Duodenal mucosa (tissue), 2 donors: ENCODE data around the gene DMKN.

ENCODE experiments used
- H3K27ac ChIP-seq: one replicate; pipeline ENCODE4 v1.7.0; 2013; ENCODE audit warnings: low read depth, low read length
- H3K27me3 ChIP-seq, 2 donors: one replicate each; pipeline ENCODE4 v1.7.0; 2013; ENCODE audit warnings: low read length in 2 of 2, control low read depth in 1 of 2; ENCODE audit not compliant: insufficient read depth in 2 of 2, control insufficient read depth in 1 of 2
- H3K36me3 ChIP-seq, 2 donors: one replicate each; pipeline ENCODE4 v1.7.0; 2013; ENCODE audit warnings: low read length in 2 of 2, control low read depth in 1 of 2; ENCODE audit not compliant: insufficient read depth in 2 of 2, control insufficient read depth in 1 of 2
- H3K4me1 ChIP-seq, 2 donors: one replicate each; pipeline ENCODE4 v1.7.0; 2013; ENCODE audit warnings: low read length in 2 of 2, control low read depth in 1 of 2; ENCODE audit not compliant: insufficient read depth in 2 of 2, control insufficient read depth in 1 of 2
- H3K4me3 ChIP-seq, 2 donors: one replicate each; pipeline ENCODE4 v1.7.0; 2013; ENCODE audit warnings: low read length in 2 of 2, low read depth in 1 of 2
- H3K9ac ChIP-seq, 2 donors: one replicate each; pipeline ENCODE4 v1.7.0; 2013; ENCODE audit warnings: low read length in 2 of 2, low read depth in 1 of 2
- H3K9me3 ChIP-seq, 2 donors: one replicate each; pipeline ENCODE4 v1.7.0; 2013; ENCODE audit warnings: low read length in 2 of 2, control low read depth in 1 of 2; ENCODE audit not compliant: control insufficient read depth in 1 of 2

DMKN gene

GRCh38 chr19:35549879-35550523 is 36.6 kb upstream of the DMKN start:
- Histone ChIP-seq H3K27ac (no peak overlapping the region), H3K9me3 (no peaks in the 10 kb centered on the region), H3K36me3 (peaks cover 0 to 5% of the 10 kb centered on the region in 2 donors), H3K9ac (no peak overlapping the region), H3K4me1 (peaks cover 9 to 11% of the 10 kb centered on the region in 2 donors), H3K27me3 (no peaks in the 10 kb centered on the region), H3K4me3 (no peak overlapping the region)

DNA sequence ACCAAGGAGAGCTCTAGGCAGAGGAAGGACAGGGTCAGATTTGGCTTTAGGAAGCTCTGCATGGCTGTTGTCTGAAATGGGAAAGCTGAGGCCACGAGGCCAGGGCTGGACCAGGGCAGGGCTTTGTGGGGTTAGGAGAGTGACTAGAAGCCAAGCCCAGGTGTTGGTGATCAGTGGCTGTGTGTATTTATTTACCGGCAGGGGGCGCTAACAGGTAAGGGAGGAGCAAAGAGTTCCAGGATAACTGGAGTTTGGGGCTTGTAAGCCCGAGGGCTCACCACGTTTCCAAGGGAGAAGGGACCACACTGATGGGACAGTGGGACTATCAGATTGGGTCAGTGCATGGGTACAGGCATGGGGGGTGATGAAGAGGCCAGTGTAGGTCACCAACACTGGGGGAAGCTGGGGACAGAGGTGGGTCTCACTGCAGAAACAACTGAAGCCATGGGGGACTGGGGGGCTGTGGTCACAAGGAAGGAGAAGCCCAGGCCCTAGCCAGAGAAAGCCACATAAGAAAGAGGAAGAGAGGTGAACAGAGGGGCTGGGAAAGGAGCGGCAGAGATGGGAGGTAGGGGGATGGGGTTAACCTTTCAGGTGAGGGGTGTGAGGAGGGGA is 35.8 kb upstream of the DMKN start:
- no peak overlapping the region for H3K4me3 ChIP-seq
- H3K36me3 ChIP-seq: peaks cover 0 to 5% of the 10 kb centered on the region in 2 donors
- H3K9ac ChIP-seq: no peak overlapping the region
- no peak overlapping the region for H3K27ac ChIP-seq
- no peaks in the 10 kb centered on the region for H3K27me3 ChIP-seq
- no peaks in the 10 kb centered on the region for H3K9me3 ChIP-seq
- peaks cover 16% of the 10 kb centered on the region in 2 donors for H3K4me1 ChIP-seq

DNA sequence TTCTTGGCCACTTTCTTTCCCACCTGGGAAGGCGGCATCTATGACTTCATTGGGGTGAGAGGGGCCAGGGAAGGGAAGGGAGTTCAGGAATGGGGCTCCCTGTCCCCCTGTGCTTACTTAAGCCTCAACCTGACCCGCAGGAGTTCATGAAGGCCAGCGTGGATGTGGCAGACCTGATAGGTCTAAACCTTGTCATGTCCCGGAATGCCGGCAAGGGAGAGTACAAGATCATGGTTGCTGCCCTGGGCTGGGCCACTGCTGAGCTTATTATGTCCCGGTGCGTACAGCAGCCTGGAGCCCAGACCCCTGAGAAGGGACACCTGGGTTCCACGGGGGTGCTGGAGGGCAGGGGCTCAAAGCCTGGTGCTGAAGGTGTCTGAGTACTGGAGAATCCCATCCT is 33.1 kb upstream of the DMKN start:
- peak overlapping the region; percentile 85 to 92 for H3K4me3 ChIP-seq
- peak overlapping the region; percentile 70 to 83 for H3K9ac ChIP-seq
- H3K4me1 ChIP-seq: peaks cover 16% of the 10 kb centered on the region in 2 donors
- H3K36me3 ChIP-seq: peaks cover 0 to 5% of the 10 kb centered on the region in 2 donors
- no peaks in the 10 kb centered on the region for H3K27me3 ChIP-seq
- H3K27ac ChIP-seq: no peak overlapping the region
- no peaks in the 10 kb centered on the region for H3K9me3 ChIP-seq

- Histone ChIP-seq H3K36me3 (peaks cover 0 to 5% of the 10 kb centered on the region in 2 donors), H3K9me3 (no peaks in the 10 kb centered on the region), H3K27me3 (no peaks in the 10 kb centered on the region), H3K27ac (no peak overlapping the region), H3K9ac (peak overlapping the region; percentile 70 to 83), H3K4me3 (peak overlapping the region; percentile 85 to 92), H3K4me1 (peaks cover 16% of the 10 kb centered on the region in 2 donors)
Measured at GRCh38 chr19:35545855-35546381, 32.5 kb upstream of the DMKN start.

DNA sequence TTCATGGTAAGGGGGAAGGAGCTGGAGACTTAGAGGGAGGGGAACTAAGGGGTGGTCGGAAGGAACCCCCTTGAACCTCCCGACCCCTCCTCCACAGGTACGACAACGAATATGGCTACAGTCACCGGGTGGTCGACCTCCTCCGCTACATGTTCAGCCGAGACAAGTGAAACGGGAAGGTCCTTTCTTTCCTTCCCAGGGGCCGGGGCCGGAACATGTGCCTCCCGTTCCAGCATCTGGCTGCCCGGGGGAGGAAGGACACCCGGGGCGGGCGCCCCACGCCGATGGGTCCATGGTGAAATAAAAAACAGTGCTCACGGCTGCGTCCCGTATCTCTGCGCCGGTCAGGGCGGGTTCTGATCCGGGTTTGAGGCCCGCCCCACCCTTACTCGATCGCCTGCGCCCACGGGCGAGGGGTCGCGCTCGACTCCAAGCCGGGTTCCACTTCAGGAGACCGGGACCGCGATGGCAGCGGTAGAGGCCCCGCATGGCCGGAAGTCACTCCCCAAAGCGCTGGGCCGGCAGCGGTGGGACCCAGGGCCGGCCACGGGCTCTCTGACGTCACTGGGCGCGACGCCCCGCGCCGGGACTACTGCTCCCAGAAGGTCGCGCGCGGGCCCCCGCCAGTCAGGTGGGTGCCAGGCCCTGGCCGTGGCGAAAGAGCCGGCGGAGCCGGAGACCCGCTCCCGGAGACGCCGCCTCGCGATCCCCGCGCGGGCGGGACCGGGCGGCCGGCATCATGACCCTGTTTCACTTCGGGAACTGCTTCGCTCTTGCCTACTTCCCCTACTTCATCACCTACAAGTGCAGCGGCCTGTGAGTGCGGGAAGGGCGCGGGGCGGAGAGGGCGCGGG is 31.8 kb upstream of the DMKN start, which contains the start of gene TMEM147:
TSS of gene TMEM147 (plus strand) at position 626 of the 854 bp plus-strand sequence. CDS start at position 740, 114 bp downstream.
- no peaks in the 10 kb centered on the region for H3K27me3 ChIP-seq
- H3K4me1 ChIP-seq: peaks cover 16% of the 10 kb centered on the region in 2 donors
- peaks cover 0 to 5% of the 10 kb centered on the region in 2 donors for H3K36me3 ChIP-seq
- peak within 1 kb of the TSS; percentile 85 to 92 for H3K4me3 ChIP-seq
- no peak within 1 kb of the TSS for H3K27ac ChIP-seq
- no peaks in the 10 kb centered on the region for H3K9me3 ChIP-seq
- peak within 1 kb of the TSS; percentile 83 for H3K9ac ChIP-seq

DNA sequence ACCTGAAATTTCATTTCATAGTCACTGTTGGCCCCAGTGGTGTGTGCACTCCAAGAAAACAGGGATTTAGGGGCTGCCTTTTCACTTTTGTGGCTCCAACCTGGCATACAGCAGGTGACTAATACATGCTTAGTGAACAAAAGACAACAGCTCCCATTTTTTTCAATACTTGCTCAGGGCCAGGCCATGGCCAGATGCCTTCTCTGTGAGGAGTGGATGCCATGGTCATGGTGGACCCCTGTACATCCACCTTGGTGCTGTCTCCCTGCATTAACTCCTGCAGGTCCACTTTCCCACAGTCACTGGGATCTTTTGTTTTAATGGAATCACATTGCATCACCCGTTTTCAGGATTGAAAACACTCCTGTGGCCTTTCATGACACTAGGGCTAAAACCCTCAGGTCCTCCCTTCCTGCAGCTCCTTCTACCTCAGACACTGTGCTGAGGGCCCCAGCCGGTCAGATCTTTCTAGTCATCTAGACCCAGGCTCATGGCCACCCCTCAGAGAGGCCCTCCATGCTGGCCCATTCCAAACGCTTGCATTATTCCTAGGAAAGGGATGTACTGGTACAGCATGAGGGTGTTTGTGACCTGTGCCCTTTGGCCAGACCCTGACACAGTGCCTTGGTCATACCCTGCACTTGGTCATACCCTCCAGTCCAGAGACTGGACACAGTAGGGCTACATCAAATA is 30.8 kb upstream of the DMKN start:
- Histone ChIP-seq H3K4me3 (peak overlapping the region; percentile 85 to 92), H3K27ac (no peak overlapping the region)

DNA sequence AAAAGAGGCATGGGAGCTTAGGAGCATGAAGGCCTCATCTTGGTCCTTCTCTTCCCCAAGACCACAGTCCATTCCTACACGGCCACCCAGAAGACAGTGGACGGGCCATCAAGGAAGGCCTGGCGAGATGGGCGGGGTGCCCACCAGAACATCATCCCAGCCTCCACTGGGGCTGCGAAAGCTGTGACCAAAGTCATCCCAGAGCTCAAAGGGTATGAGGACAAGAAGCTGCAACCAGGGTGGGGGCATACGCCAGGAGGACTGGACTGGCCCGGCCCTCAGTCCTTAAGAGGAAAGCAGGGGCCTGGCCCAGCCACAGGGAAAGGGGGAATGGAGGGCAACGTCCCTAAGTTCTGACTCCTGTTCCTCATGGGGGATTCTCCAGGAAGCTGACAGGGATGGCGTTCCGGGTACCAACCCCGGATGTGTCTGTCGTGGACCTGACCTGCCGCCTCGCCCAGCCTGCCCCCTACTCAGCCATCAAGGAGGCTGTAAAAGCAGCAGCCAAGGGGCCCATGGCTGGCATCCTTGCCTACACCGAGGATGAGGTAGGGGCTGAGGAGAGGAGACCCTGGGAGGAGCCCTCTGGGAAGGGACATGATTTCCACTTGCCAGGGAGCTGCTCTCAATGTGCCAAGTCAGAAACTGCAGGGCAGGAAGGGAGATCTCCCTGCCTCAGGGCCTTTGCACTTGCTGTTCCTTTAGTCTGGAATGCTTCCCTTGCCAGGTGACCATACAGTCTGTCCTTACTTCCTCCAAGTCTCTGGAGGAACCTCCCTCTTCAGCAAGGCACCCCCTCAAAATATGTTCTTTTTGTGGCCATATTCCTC is 30.0 kb upstream of the DMKN start:
- no peak overlapping the region for H3K4me3 ChIP-seq
- peaks cover 0 to 5% of the 10 kb centered on the region in 2 donors for H3K36me3 ChIP-seq
- H3K9me3 ChIP-seq: no peaks in the 10 kb centered on the region

More for the DNA sequence above, 30.8 kb upstream of the DMKN start:
- H3K27me3 ChIP-seq: no peaks in the 10 kb centered on the region
- peaks cover 16% of the 10 kb centered on the region in 2 donors for H3K4me1 ChIP-seq
- H3K36me3 ChIP-seq: peaks cover 0 to 5% of the 10 kb centered on the region in 2 donors
- H3K9ac ChIP-seq: peak overlapping the region; percentile 83
- H3K9me3 ChIP-seq: no peaks in the 10 kb centered on the region

GRCh38 chr19:35542209-35542608 is 28.8 kb upstream of the DMKN start:
- Histone ChIP-seq H3K9me3 (no peaks in the 10 kb centered on the region), H3K4me1 (peaks cover 16% of the 10 kb centered on the region in 2 donors), H3K27ac (no peak overlapping the region), H3K36me3 (peaks cover 0 to 4% of the 10 kb centered on the region in 2 donors), H3K27me3 (no peaks in the 10 kb centered on the region), H3K4me3 (no peak overlapping the region), H3K9ac (no peak overlapping the region)

More for the DNA sequence above, 30.0 kb upstream of the DMKN start:
- Histone ChIP-seq H3K27ac (no peak overlapping the region), H3K4me1 (peaks cover 16% of the 10 kb centered on the region in 2 donors), H3K9ac (no peak overlapping the region), H3K27me3 (no peaks in the 10 kb centered on the region)

DNA sequence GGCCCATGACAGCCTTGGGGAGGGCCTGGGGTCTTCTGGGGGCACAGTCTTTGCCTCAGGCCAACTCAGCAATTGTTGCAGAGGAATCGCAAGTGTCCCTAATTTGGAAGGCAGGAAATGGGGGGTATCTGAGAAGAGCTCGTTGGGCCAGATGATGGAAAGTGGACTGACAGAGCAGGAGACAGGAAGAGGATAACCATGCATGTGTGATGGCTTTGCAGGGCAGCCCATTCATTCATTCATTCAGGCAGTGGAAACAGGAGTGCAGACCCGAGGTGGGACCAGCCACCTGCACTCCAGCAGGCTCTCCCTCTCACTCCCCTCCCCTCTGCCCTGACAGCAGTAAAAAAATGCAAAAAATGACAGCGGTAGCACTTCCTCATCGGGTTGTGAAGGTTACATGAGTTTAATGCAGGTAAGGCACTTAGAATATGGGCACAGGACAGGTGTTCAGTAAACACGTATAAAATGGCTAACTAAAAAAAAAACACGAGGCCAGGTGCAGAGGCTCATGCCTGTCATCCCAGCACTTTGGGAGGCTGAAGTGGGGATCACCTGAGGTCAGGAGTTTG is 27.0 kb upstream of the DMKN start:
- H3K36me3 ChIP-seq: no peaks in the 10 kb centered on the region
- no peak overlapping the region for H3K4me3 ChIP-seq
- no peaks in the 10 kb centered on the region for H3K27me3 ChIP-seq
- no peaks in the 10 kb centered on the region for H3K9me3 ChIP-seq
- no peak overlapping the region for H3K9ac ChIP-seq
- peaks cover 5 to 7% of the 10 kb centered on the region in 2 donors for H3K4me1 ChIP-seq
- H3K27ac ChIP-seq: no peak overlapping the region
